Hepatocyte (in vitro differentiated cells): ENCODE measurements around the gene MAP2K7.

ENCODE experiments used
- EZH2 ChIP-seq: fragments of 200-600 bp; sonication (generic); IDR thresholded peaks from 2 replicates; pipeline ENCODE4 v1.6.1; 2016; ENCODE audit warnings: antibody characterized with exemption, mild to moderate bottlenecking, borderline replicate concordance
- EZH2phosphoT487 ChIP-seq: fragments of 200-600 bp; sonication (generic); IDR thresholded peaks from one replicate; pipeline ENCODE4 v1.6.1; 2018; ENCODE audit warnings: antibody characterized with exemption, mild to moderate bottlenecking, low read depth, moderate library complexity; ENCODE audit not compliant: unreplicated experiment, severe bottlenecking
- TF ChIP-seq, protein P1 (sequence below): fragments of 200-600 bp; sonication (generic); IDR thresholded peaks from 2 replicates; pipeline ENCODE4 v1.5.1; 2016; ENCODE audit warnings: antibody characterized with exemption, mild to moderate bottlenecking; ENCODE audit not compliant: poor library complexity

DNA sequence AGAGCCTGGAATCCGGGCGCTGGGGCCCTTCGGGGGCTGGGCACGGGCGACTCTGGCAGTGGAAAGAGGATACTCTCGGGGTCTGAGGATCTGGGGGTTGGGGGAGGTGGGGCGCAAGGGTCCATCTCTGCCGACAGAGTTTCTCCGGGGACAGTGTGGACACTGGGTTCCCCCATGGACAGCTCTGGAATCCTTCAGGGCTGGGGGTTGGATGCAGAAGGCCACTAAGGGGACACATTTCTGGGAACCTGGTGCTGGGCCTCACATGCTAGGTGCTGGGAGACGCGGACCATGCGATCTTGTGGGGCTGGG is 13.2 kb downstream of the MAP2K7 start:
- TF ChIP-seq, protein P1, sequence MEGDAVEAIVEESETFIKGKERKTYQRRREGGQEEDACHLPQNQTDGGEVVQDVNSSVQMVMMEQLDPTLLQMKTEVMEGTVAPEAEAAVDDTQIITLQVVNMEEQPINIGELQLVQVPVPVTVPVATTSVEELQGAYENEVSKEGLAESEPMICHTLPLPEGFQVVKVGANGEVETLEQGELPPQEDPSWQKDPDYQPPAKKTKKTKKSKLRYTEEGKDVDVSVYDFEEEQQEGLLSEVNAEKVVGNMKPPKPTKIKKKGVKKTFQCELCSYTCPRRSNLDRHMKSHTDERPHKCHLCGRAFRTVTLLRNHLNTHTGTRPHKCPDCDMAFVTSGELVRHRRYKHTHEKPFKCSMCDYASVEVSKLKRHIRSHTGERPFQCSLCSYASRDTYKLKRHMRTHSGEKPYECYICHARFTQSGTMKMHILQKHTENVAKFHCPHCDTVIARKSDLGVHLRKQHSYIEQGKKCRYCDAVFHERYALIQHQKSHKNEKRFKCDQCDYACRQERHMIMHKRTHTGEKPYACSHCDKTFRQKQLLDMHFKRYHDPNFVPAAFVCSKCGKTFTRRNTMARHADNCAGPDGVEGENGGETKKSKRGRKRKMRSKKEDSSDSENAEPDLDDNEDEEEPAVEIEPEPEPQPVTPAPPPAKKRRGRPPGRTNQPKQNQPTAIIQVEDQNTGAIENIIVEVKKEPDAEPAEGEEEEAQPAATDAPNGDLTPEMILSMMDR, result no peak
- TF ChIP-seq EZH2 (no peak), EZH2phosphoT487 (no peak)
